HepG2 (cell line): ENCODE results near the gene PP2D1. TPM values are rescaled to one million over a fixed set of nuclear protein-coding genes. Genes with fewer than 3 reads are reported as not detected.

Source experiments
- ATF7 ChIP-seq, 2 experiments: fragments of 450-650 bp in 1 of 2; sonication (generic) in 1 of 2; formaldehyde crosslinking in 1 of 2; IDR thresholded peaks; 2 replicates each; pipeline versions ENCODE4 v1.4.0 to v1.6.1; 2016 to 2020; ENCODE audit warnings: antibody characterized with exemption in 1 of 2, mild to moderate bottlenecking in 1 of 2, missing genetic modification reagents in 1 of 2
- ELF1 ChIP-seq: sonication (generic); formaldehyde crosslinking; IDR thresholded peaks from 2 replicates; pipeline ENCODE4 v1.4.0; 2020; ENCODE audit warnings: missing genetic modification reagents
- ETV6 ChIP-seq: sonication (generic); formaldehyde crosslinking; conservative IDR thresholded peaks from 2 replicates; pipeline ENCODE4 v1.4.0; 2020; ENCODE audit warnings: missing genetic modification reagents
- FOXJ3 ChIP-seq: sonication (generic); formaldehyde crosslinking; IDR thresholded peaks from 2 replicates; pipeline ENCODE4 v1.4.0; 2020; ENCODE audit warnings: missing genetic modification reagents, mild to moderate bottlenecking, borderline replicate concordance
- IKZF1 ChIP-seq: fragments of 450-650 bp; IDR thresholded peaks from 2 replicates; pipeline ENCODE4 v1.7.1; 2016
- JARID2 ChIP-seq: sonication (generic); formaldehyde crosslinking; IDR thresholded peaks from 2 replicates; pipeline ENCODE4 v1.8.1; 2023; ENCODE audit warnings: missing genetic modification reagents, inconsistent platforms; ENCODE audit not compliant: insufficient replicate concordance
- NR2C2 ChIP-seq: sonication (generic); formaldehyde crosslinking; IDR thresholded peaks from 2 replicates; pipeline ENCODE4 v1.4.0; 2020; ENCODE audit warnings: missing genetic modification reagents, mild to moderate bottlenecking, moderate library complexity, borderline replicate concordance
- PRMT3 ChIP-seq: sonication (generic); formaldehyde crosslinking; IDR thresholded peaks from 2 replicates; pipeline ENCODE4 v1.8.1; 2022; ENCODE audit warnings: low read depth, mild to moderate bottlenecking, moderate library complexity, missing genetic modification reagents, borderline replicate concordance
- TBX2 ChIP-seq: sonication (generic); formaldehyde crosslinking; IDR thresholded peaks from 2 replicates; pipeline ENCODE4 v1.5.0; 2020; ENCODE audit warnings: missing genetic modification reagents, mild to moderate bottlenecking, borderline replicate concordance
- ZBTB7B ChIP-seq: sonication (generic); formaldehyde crosslinking; IDR thresholded peaks from 2 replicates; pipeline ENCODE4 v1.4.0; 2020; ENCODE audit warnings: missing genetic modification reagents
- ZFP1 ChIP-seq: IDR thresholded peaks from 2 replicates; pipeline ENCODE4 v1.6.1; 2016
- ZNF264 ChIP-seq: sonication (generic); formaldehyde crosslinking; IDR thresholded peaks from 2 replicates; pipeline ENCODE4 v1.4.0; 2020; ENCODE audit warnings: missing genetic modification reagents
- ZNF850 ChIP-seq: sonication (generic); formaldehyde crosslinking; conservative IDR thresholded peaks from 2 replicates; pipeline ENCODE4 v1.9.0; 2021; ENCODE audit warnings: mild to moderate bottlenecking, missing genetic modification reagents
- ZNF879 ChIP-seq: sonication (generic); formaldehyde crosslinking; IDR thresholded peaks from 2 replicates; pipeline ENCODE4 v1.8.1; 2023; ENCODE audit warnings: missing genetic modification reagents
- polyA plus RNA-seq, 8 experiments: library from polyadenylated mRNA; depleted of rRNA in 3 of 8; stranded (reverse) in 7 of 8; unstranded in 1 of 8; fragments of >200 nt; fragmentation: Illumina TruSeq in 4 of 8; extraction: Trizol in 4 of 8; gene quantifications; 2 replicates each; pipeline versions ENCODE4 v1.2.1 to v1.2.3, GENCODE V29; 2011 to 2016; ENCODE audit warnings: low read depth in 4 of 8, missing spikeins in 1 of 8, mixed read lengths in 1 of 8; ENCODE audit not compliant: insufficient read depth in 1 of 8
- total RNA-seq, 5 experiments: library from RNA; depleted of rRNA; stranded (reverse); fragments of >200 nt; fragmentation: Illumina TruSeq; extraction: Trizol; gene quantifications; 2 replicates each; pipeline ENCODE4 v1.2.3, GENCODE V29; 2016; ENCODE audit warnings: low read depth in 1 of 5
- TF ChIP-seq, protein P1 (sequence below): sonication (generic); formaldehyde crosslinking; IDR thresholded peaks from 2 replicates; pipeline ENCODE4 v1.4.0; 2020; ENCODE audit warnings: missing genetic modification reagents
- TF ChIP-seq, protein P2 (sequence below): sonication (generic); formaldehyde crosslinking; IDR thresholded peaks from 2 replicates; pipeline ENCODE4 v1.9.0; 2021; ENCODE audit warnings: mild to moderate bottlenecking, missing genetic modification reagents
- TF ChIP-seq, protein P3 (sequence below): sonication (generic); formaldehyde crosslinking; IDR thresholded peaks from 2 replicates; pipeline ENCODE4 v1.4.0; 2020; ENCODE audit warnings: missing genetic modification reagents
- TF ChIP-seq, protein P4 (sequence below): IDR thresholded peaks from 2 replicates; pipeline ENCODE4 v1.6.1; 2016; ENCODE audit warnings: low read depth

PP2D1 gene
- total and polyA plus RNA-seq, 2 of the 13 experiments (the other 11 are each of a cell fraction or from before 2014, with no cell fraction given), result not detected

DNA sequence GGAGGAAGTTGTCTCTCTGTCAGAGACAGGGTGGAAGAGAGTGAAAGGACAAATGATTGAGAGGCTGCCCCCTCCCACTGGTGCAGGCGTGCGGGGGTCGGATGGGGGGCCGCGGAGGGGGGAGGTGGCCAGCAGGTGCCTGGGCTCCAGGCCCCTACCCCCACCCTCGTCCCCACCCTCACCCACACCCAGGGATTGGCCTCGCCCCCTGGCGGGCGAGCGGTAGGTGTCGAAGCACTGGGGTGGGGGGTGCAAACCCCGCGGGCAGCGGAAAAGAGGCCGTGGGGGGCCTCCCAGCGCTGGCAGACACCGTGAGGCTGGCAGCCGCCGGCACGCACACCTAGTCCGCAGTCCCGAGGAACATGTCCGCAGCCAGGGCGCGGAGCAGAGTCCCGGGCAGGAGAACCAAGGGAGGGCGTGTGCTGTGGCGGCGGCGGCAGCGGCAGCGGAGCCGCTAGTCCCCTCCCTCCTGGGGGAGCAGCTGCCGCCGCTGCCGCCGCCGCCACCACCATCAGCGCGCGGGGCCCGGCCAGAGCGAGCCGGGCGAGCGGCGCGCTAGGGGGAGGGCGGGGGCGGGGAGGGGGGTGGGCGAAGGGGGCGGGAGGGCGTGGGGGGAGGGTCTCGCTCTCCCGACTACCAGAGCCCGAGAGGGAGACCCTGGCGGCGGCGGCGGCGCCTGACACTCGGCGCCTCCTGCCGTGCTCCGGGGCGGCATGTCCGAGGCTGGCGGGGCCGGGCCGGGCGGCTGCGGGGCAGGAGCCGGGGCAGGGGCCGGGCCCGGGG, 27.9 kb upstream of the PP2D1 start, which contains the start of gene KAT2B (continued):
- TF ChIP-seq, protein P1, sequence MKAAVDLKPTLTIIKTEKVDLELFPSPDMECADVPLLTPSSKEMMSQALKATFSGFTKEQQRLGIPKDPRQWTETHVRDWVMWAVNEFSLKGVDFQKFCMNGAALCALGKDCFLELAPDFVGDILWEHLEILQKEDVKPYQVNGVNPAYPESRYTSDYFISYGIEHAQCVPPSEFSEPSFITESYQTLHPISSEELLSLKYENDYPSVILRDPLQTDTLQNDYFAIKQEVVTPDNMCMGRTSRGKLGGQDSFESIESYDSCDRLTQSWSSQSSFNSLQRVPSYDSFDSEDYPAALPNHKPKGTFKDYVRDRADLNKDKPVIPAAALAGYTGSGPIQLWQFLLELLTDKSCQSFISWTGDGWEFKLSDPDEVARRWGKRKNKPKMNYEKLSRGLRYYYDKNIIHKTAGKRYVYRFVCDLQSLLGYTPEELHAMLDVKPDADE (CRISPR knock-in tag), result no peak
- TF ChIP-seq, protein P2, sequence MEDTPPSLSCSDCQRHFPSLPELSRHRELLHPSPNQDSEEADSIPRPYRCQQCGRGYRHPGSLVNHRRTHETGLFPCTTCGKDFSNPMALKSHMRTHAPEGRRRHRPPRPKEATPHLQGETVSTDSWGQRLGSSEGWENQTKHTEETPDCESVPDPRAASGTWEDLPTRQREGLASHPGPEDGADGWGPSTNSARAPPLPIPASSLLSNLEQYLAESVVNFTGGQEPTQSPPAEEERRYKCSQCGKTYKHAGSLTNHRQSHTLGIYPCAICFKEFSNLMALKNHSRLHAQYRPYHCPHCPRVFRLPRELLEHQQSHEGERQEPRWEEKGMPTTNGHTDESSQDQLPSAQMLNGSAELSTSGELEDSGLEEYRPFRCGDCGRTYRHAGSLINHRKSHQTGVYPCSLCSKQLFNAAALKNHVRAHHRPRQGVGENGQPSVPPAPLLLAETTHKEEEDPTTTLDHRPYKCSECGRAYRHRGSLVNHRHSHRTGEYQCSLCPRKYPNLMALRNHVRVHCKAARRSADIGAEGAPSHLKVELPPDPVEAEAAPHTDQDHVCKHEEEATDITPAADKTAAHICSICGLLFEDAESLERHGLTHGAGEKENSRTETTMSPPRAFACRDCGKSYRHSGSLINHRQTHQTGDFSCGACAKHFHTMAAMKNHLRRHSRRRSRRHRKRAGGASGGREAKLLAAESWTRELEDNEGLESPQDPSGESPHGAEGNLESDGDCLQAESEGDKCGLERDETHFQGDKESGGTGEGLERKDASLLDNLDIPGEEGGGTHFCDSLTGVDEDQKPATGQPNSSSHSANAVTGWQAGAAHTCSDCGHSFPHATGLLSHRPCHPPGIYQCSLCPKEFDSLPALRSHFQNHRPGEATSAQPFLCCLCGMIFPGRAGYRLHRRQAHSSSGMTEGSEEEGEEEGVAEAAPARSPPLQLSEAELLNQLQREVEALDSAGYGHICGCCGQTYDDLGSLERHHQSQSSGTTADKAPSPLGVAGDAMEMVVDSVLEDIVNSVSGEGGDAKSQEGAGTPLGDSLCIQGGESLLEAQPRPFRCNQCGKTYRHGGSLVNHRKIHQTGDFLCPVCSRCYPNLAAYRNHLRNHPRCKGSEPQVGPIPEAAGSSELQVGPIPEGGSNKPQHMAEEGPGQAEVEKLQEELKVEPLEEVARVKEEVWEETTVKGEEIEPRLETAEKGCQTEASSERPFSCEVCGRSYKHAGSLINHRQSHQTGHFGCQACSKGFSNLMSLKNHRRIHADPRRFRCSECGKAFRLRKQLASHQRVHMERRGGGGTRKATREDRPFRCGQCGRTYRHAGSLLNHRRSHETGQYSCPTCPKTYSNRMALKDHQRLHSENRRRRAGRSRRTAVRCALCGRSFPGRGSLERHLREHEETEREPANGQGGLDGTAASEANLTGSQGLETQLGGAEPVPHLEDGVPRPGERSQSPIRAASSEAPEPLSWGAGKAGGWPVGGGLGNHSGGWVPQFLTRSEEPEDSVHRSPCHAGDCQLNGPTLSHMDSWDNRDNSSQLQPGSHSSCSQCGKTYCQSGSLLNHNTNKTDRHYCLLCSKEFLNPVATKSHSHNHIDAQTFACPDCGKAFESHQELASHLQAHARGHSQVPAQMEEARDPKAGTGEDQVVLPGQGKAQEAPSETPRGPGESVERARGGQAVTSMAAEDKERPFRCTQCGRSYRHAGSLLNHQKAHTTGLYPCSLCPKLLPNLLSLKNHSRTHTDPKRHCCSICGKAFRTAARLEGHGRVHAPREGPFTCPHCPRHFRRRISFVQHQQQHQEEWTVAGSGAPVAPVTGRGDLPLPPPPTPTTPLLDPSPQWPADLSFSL (CRISPR knock-in tag), result no peak
- TF ChIP-seq ZFP1 (CRISPR knock-in tag) (no peak), NR2C2 (CRISPR knock-in tag) (no peak), ELF1 (no peak), ETV6 (CRISPR knock-in tag) (no peak), FOXJ3 (CRISPR knock-in tag) (no peak), ATF7 (IDR thresholded peaks at IDR 0.05) (no peak), ATF7 (CRISPR knock-in tag; IDR thresholded peaks at IDR 0.05) (no peak), JARID2 (CRISPR knock-in tag) (no peak), ZNF850 (CRISPR knock-in tag) (no peak), TBX2 (CRISPR knock-in tag) (peak; percentile 65; the same call in 1 of the 2 replicates), ZNF264 (CRISPR knock-in tag) (no peak), ZNF879 (no peak), IKZF1 (no peak), ZBTB7B (CRISPR knock-in tag) (peak; percentile 82), PRMT3 (CRISPR knock-in tag) (no peak)
- TF ChIP-seq, protein P3, sequence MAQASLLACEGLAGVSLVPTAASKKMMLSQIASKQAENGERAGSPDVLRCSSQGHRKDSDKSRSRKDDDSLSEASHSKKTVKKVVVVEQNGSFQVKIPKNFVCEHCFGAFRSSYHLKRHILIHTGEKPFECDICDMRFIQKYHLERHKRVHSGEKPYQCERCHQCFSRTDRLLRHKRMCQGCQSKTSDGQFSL, result peak; percentile 98
- TF ChIP-seq, protein P4, sequence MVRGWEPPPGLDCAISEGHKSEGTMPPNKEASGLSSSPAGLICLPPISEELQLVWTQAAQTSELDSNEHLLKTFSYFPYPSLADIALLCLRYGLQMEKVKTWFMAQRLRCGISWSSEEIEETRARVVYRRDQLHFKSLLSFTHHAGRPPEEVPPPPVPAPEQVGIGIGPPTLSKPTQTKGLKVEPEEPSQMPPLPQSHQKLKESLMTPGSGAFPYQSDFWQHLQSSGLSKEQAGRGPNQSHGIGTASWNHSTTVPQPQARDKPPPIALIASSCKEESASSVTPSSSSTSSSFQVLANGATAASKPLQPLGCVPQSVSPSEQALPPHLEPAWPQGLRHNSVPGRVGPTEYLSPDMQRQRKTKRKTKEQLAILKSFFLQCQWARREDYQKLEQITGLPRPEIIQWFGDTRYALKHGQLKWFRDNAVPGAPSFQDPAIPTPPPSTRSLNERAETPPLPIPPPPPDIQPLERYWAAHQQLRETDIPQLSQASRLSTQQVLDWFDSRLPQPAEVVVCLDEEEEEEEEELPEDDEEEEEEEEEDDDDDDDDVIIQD (CRISPR knock-in tag), result no peak
